SU-DHL-6 (cell line): ENCODE measurements around the gene GNAO1.

ENCODE experiments used
- H2AFZ ChIP-seq: fragments of 200-600 bp; sonication (generic); 2 replicates; pipeline ENCODE4 v1.6.1; 2014; ENCODE audit warnings: low read depth, mild to moderate bottlenecking, moderate library complexity, mixed read lengths, antibody characterized with exemption, low read length; ENCODE audit not compliant: severe bottlenecking
- H3F3A ChIP-seq: fragments of 200-600 bp; shearing (Covaris generic); 2 replicates; pipeline ENCODE4 v1.6.0; 2016; ENCODE audit warnings: antibody characterized with exemption, mild to moderate bottlenecking; ENCODE audit not compliant: insufficient read depth
- H3K27ac ChIP-seq: fragments of 200-600 bp; sonication (generic); 2 replicates; pipeline ENCODE4 v1.5.1; 2016; ENCODE audit warnings: low read depth, mild to moderate bottlenecking, low read length, moderate library complexity, mixed read lengths
- H3K27me3 ChIP-seq: fragments of 200-600 bp; sonication (generic), shearing (Covaris generic); 2 replicates; pipeline ENCODE4 v1.6.0; 2014; ENCODE audit warnings: mild to moderate bottlenecking, low read length
- H3K36me3 ChIP-seq: fragments of 200-600 bp; sonication (generic); 2 replicates; pipeline ENCODE4 v1.6.1; 2014; ENCODE audit warnings: mild to moderate bottlenecking, low read length, mixed read lengths
- H3K4me2 ChIP-seq: fragments of 300-600, 200-600 bp; shearing (Covaris generic), sonication (generic); 2 replicates; pipeline ENCODE4 v1.6.0; 2014; ENCODE audit warnings: low read length, low read depth, mild to moderate bottlenecking; ENCODE audit not compliant: poor library complexity, severe bottlenecking
- H3K4me3 ChIP-seq: fragments of 200-600 bp; sonication (generic); 2 replicates; pipeline ENCODE4 v1.5.1; 2014; ENCODE audit warnings: antibody characterized with exemption, low read length, mild to moderate bottlenecking, mixed read lengths; ENCODE audit not compliant: insufficient read depth, poor library complexity, severe bottlenecking
- H3K79me2 ChIP-seq: fragments of 200-600 bp; sonication (generic); 2 replicates; pipeline ENCODE4 v1.6.1; 2014; ENCODE audit warnings: mild to moderate bottlenecking, low read length, moderate library complexity; ENCODE audit not compliant: insufficient read depth
- H3K9ac ChIP-seq: fragments of 200-600 bp; sonication (generic); 2 replicates; pipeline ENCODE4 v1.7.0; 2014; ENCODE audit warnings: mild to moderate bottlenecking, low read length
- H3K9me2 ChIP-seq: fragments of 200-600 bp; sonication (generic); replicated peaks from 2 replicates; pipeline ENCODE4 v1.6.1; 2014; ENCODE audit warnings: low read length; ENCODE audit not compliant: insufficient read depth
- H3K9me3 ChIP-seq: fragments of 200-600 bp; sonication (generic); 2 replicates; pipeline ENCODE4 v1.6.1; 2014; ENCODE audit warnings: low read length, mixed read lengths; ENCODE audit not compliant: insufficient read depth
- H4K20me1 ChIP-seq: fragments of 200-600 bp; sonication (generic); 2 replicates; pipeline ENCODE4 v1.6.1; 2014; ENCODE audit warnings: low read depth, mild to moderate bottlenecking, antibody characterized with exemption, low read length, moderate library complexity, mixed read lengths
- EZH2phosphoT487 ChIP-seq: fragments of 200-600 bp; sonication (generic), shearing (Covaris generic); conservative IDR thresholded peaks from 2 replicates; pipeline ENCODE4 v1.6.1; 2018; ENCODE audit warnings: mild to moderate bottlenecking, antibody characterized with exemption, low read length, moderate library complexity, mixed read lengths
- TF ChIP-seq, protein P1 (sequence below): fragments of 200-600 bp; sonication (generic); IDR thresholded peaks from one replicate; pipeline ENCODE4 v1.5.1; 2017; ENCODE audit warnings: antibody characterized with exemption, mild to moderate bottlenecking, low read length, moderate library complexity; ENCODE audit not compliant: insufficient read depth, poor library complexity, severe bottlenecking

Gene GNAO1

DNA sequence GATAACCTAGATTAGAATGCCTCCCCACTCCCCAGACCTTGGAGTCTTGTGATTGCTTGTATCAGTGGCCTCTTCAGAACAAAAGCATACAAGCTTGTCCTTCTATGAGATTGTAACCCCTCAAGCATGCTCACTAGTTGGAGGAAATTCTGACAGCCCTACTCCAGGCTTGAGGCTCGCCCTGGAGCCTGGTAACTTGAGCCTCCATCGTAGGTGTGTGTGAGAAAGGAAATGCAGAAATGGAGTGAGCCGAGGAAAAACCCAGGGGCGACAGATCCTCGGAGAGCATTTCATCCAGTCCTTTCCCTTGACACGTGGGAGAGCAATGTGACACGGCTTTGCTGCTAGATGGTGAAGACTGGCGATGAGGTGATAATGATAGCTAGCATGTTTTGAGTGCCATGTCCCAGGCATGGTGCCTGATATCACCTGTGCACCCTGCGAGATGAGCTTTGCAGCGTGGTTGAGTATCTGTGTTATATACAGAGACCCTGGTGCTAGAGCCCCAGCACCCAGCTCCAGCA, 31.2 kb downstream of the GNAO1 start:
- Histone ChIP-seq H3K4me3 (no peak overlapping the region), H3K9ac (no peak overlapping the region), H3K27ac (no peak overlapping the region), H3F3A (no peaks in the 10 kb centered on the region), H2AFZ (no peak overlapping the region), H3K4me2 (no peak overlapping the region), H3K36me3 (no peaks in the 10 kb centered on the region), H3K79me2 (no peaks in the 10 kb centered on the region), H3K27me3 (no peaks in the 10 kb centered on the region), H4K20me1 (no peaks in the 10 kb centered on the region), H3K9me2 (no peaks in the 10 kb centered on the region), H3K9me3 (no peaks in the 10 kb centered on the region)
- no peak for TF ChIP-seq EZH2phosphoT487
- TF ChIP-seq, protein P1, sequence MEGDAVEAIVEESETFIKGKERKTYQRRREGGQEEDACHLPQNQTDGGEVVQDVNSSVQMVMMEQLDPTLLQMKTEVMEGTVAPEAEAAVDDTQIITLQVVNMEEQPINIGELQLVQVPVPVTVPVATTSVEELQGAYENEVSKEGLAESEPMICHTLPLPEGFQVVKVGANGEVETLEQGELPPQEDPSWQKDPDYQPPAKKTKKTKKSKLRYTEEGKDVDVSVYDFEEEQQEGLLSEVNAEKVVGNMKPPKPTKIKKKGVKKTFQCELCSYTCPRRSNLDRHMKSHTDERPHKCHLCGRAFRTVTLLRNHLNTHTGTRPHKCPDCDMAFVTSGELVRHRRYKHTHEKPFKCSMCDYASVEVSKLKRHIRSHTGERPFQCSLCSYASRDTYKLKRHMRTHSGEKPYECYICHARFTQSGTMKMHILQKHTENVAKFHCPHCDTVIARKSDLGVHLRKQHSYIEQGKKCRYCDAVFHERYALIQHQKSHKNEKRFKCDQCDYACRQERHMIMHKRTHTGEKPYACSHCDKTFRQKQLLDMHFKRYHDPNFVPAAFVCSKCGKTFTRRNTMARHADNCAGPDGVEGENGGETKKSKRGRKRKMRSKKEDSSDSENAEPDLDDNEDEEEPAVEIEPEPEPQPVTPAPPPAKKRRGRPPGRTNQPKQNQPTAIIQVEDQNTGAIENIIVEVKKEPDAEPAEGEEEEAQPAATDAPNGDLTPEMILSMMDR, result no peak

GRCh38 chr16:56225017-56225742, 33.9 kb downstream of the GNAO1 start:
- no peak overlapping the region for H3K27ac ChIP-seq
- H3K9ac ChIP-seq, result no peak overlapping the region
- no peaks in the 10 kb centered on the region for H3K36me3 ChIP-seq
- no peak for TF ChIP-seq EZH2phosphoT487
- TF ChIP-seq, protein P1, result no peak
- no peak overlapping the region for H2AFZ ChIP-seq
- H4K20me1 ChIP-seq, result no peaks in the 10 kb centered on the region
- no peaks in the 10 kb centered on the region for H3K79me2 ChIP-seq
- no peak overlapping the region for H3K4me2 ChIP-seq
- H3K4me3 ChIP-seq, result no peak overlapping the region
- H3F3A ChIP-seq, result no peaks in the 10 kb centered on the region
- no peaks in the 10 kb centered on the region for H3K27me3 ChIP-seq
- H3K9me3 ChIP-seq, result no peaks in the 10 kb centered on the region
- H3K9me2 ChIP-seq, result no peaks in the 10 kb centered on the region

GRCh38 chr16:56226187-56226586, 34.9 kb downstream of the GNAO1 start:
- Histone ChIP-seq H3K36me3 (no peaks in the 10 kb centered on the region), H3F3A (no peaks in the 10 kb centered on the region), H3K4me2 (no peak overlapping the region), H3K27ac (no peak overlapping the region), H3K79me2 (no peaks in the 10 kb centered on the region), H3K4me3 (no peak overlapping the region), H2AFZ (no peak overlapping the region), H4K20me1 (no peaks in the 10 kb centered on the region), H3K9ac (no peak overlapping the region), H3K9me3 (no peaks in the 10 kb centered on the region), H3K27me3 (no peaks in the 10 kb centered on the region), H3K9me2 (no peaks in the 10 kb centered on the region)
- no peak for TF ChIP-seq EZH2phosphoT487
- TF ChIP-seq, protein P1, result no peak
